Measurements from ENCODE around the gene NIPBL.
"Not testable (repeated sequence)": the region's sequence is repeated elsewhere in the genome, so short reads cannot be mapped to it uniquely, and the experiment has no call there.

The NIPBL gene

DNA sequence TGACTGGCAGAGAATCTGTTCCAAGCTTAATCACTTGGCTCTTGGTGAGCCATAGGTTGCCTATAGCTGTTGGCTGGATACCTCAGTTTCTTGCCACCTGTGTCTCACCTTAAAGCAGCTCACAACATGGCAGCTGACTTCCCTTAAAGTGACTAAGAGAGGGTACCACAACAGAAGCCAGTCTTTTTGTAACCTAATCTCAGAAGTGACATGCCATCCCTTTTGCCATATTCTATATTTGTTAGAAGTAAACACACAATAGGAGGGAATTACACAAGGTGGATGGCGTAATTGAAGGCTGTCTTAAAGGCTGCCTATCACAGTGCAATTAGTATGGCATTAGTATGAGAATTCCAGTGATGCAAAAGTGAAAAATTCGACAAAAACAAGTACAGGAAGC, 28.1 kb downstream of the NIPBL start:
- no peak for DNase-seq (ENCODE audit: low spot score)

GRCh38 chr5:36908544-36909260, 32.1 kb downstream of the NIPBL start:
- DNase-seq (ENCODE audit: low spot score), result no peak

DNA sequence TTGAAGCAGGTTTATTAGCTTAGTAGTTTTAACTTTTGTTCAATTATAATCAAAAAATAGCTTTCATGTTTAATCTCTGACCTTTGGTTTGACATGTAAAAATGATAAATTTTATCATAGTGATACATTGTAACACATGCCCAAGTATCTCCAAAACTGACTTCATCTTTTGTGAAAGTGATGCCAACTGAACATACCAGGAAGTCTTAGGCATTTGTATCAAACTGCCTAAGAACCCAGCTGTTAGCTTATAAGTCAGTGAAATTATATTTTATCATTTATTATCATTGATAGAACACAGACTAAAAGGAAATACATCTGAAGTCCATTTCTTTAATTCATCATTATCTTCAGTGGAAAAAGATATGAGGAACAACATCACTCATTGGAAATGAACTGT, 39.1 kb downstream of the NIPBL start:
- peak; percentile 30 for DNase-seq (ENCODE audit: low spot score)

GRCh38 chr5:36916614-36917013, 40.0 kb downstream of the NIPBL start:
- DNase-seq (ENCODE audit: low spot score), result not testable (repeated sequence)

DNA sequence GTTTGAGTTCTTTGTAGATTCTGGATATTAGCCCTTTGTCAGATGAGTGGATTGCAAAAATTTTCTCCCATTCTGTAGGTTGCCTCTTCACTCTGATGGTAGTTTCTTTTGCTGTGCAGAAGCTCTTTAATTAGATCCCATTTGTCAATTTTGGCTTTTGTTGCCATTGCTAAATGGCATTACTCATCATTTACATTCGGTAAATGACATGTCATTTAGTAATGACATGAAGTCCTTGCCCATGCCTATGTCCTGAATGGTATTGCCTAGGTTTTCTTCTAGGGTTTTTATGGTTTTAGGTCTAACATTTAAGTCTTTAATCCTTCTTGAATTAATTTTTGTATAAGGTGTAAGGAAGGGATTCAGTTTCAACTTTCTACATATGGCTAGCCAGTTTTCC, 40.8 kb downstream of the NIPBL start:
- DNase-seq (ENCODE audit: low spot score), result not testable (repeated sequence)

GRCh38 chr5:36919238-36919637, 42.7 kb downstream of the NIPBL start:
- no peak for DNase-seq (ENCODE audit: low spot score)

- no peak for DNase-seq (ENCODE audit: low spot score)
Observed at GRCh38 chr5:36919650-36920049, 43.1 kb downstream of the NIPBL start.

DNA sequence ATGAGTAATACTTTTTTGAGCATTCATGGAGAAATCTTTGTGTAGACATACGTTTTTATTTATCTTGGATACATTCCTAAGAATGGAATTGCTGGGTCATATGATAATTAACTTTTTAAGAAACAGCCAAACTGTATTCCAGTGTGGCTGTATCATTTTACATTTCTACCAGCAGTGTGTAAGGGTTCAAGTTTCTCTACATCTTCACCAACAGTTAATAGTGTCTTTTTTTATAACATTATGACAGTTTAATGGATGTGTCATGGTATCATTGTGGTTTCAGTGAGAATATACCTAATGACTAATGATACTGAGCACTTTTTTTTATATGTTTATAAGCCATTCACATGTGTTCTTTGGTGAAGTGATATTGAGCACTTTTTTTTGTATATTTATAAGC, 52.4 kb downstream of the NIPBL start:
- DNase-seq (ENCODE audit: low spot score), result peak; percentile 13

- DNase-seq (ENCODE audit: low spot score), result no peak
Observed at GRCh38 chr5:36929438-36929837, 52.9 kb downstream of the NIPBL start.

DNA sequence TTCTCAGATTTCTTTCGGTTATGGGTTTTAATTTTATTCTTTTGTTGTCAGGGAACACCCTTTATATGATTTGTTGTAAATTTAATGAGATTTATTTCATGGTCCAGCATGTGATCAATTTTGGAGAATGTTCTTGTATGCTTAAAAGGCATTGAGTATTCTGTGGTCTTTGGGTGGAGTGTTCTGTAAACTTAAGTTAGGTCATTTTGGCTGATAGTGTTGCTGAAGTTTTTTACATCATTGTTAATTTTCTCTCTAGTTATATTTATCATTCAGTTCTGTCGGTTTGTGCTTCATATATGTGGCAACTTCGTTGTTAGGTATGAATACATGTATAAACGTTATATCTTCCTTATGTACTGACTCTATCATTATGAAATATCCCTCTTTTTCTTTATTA, 55.5 kb downstream of the NIPBL start:
- DNase-seq (ENCODE audit: low spot score), result no peak

- DNase-seq (ENCODE audit: low spot score), result no peak
Observed at GRCh38 chr5:36932699-36933098, 56.1 kb downstream of the NIPBL start.

GRCh38 chr5:36934740-36935356, 58.3 kb downstream of the NIPBL start:
- no peak for DNase-seq (ENCODE audit: low spot score)

- DNase-seq (ENCODE audit: low spot score), result no peak
Observed at GRCh38 chr5:36935805-36936204, 59.2 kb downstream of the NIPBL start.

- no peak for DNase-seq (ENCODE audit: low spot score)
Observed at GRCh38 chr5:36936309-36936708, 59.7 kb downstream of the NIPBL start.

DNA sequence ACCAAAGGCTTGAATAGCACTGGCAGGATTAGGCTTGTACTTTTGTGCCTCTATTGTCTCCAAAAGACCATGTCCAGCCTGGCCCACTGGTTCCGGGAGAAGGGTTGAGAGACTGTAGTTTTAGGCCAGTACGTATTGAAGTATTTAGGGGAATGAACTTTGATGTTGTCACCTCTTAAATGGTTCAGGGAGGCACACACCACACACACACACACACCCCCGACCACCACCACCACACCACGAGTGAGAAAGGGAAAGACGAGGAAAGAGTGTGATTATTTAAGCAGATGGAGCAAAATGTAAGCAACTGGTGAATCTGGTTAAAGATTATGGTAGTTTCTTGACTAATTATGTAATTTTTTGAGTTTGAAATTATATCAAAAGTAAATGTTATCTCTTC, 61.6 kb downstream of the NIPBL start:
- no peak for DNase-seq (ENCODE audit: low spot score)

DNA sequence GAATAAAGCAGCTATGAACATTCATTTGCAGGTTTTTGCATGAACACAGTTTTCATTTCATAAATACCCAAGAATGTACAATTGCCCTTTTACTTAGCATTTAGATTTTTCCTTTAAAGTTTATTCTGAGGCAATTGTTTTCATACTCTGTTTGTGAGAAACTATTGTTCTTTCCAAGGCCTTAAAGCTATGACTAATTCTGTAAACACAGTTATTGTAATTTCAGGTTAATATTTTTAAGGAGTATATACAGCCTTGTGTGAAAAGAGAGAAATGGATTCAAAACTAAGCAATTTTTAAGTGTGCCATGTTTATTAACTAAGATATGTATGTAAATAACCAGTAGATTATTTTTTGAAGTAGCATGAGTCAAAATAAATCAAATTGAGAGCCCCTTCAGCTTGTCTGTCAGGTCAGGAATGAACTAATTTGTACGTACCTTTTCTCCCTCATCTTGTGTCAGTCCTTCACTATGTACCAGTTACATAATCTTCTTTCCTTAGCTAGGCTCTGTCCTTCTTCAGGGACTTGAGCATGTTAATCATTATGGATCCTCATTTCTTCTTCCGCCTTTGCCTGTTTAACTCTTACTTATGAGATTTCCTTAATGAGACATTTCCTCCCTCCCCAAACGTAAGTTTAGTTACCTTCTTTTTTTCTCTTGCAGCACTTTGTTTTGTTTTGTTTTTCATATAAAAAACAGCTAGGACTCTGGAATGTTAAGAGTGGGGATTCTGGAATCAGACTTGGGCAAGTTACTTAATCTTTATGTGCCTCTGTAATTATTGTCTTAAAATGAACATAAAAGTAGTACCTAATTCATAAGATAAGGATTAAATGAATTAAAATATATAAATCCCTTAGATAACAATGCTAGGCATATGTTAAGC, 63.6 kb downstream of the NIPBL start:
- no peak for DNase-seq (ENCODE audit: low spot score)

DNA sequence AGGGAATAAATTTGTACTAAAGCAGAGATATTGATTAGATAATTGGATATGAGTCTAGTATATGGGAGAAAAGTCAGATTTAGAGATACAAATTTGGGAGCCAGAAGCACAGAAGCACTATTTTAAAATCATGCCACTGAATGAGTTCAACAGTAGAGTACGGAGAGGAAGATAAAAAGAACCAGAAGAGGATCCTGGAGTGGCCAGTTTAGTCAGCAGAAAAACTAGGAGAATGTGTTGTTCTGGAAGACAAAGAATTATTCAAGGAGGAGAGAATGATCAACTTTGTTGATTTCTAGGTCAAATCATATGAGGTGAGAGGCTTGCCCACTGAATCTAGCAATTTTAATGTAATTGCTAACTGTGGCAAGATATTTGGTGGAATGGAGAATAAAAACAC, 67.0 kb downstream of the NIPBL start:
- no peak for DNase-seq (ENCODE audit: low spot score)

DNA sequence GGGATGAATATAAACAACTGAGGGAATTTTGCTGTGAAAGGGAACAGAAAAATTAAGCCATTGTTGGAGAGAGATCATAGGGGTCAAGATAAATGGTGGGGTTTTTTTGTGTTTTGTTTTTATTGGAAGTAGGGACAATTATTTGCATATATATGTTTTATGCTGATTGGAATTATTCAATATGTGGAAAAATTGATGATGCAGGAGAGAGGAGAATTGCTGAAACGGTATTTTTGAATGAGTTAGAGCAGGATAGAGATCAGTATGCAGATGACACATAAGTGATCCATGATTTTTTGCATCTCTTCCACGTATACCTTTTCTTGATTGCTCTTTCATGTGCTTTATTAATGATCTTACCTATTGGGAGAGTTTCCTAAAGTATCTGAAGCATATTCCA, 67.5 kb downstream of the NIPBL start:
- DNase-seq (ENCODE audit: low spot score), result no peak

- peak; percentile 19 for DNase-seq (ENCODE audit: low spot score)
Observed at GRCh38 chr5:36944607-36945225, 68.1 kb downstream of the NIPBL start.

DNA sequence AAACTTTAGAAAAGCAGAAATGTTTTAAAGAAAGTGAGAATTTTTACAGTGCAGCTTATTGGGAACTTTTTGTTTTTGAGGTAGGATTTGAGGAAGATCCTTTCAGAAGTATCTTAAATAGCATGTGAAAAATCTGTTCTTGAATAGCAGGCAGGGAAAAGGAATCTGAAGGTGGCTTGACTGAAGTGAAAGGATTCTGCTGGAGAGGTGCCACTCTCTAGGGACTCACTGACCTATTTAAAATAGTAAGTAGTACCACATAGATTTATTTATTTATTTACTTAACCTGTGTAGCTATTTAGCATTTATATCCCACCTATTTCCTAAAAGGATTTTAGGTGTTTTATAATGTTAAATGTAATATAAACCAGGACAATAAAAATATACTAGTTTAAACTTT, 69.1 kb downstream of the NIPBL start:
- no peak for DNase-seq (ENCODE audit: low spot score)

DNA sequence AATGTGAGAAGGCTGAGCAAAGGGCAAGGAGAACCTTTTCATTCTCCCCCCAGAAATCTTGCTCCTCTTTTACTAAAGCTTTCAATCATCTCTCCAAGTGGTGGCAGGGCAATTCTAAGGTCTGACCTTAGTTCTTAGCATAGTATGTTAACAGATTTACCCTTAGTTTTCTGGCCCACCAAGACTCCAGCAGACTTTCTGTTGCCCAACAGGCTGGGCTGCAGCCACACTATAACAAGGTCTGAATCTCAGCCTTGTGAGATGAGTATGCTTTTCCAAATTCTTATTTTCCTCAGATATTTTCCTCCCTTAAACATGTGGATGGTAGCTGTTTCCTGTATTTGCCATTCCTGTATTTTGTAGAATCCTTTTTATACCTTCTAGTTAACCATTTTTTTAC, 69.5 kb downstream of the NIPBL start:
- peak; percentile 3 for DNase-seq (ENCODE audit: low spot score)

- DNase-seq (ENCODE audit: low spot score), result peak; percentile 30
Observed at GRCh38 chr5:36948041-36948440, 71.5 kb downstream of the NIPBL start.

DNA sequence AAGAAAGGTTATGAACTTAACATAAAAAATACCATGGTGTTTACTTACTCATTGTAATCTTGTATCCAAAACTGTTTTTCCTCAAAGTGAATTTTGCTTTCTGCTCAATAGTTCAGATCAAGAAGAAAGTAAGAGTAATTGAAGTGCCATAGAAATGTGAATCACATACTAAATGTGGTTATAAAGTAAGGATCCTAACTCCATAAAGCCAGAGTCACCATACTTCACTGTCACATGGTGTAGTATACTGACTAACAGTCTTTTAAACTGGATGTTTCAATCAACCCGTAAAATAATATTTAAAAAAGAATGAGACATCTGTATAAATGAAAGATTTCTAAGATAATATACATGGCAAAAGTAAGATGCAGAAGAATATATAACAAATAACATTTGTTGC, 72.1 kb downstream of the NIPBL start:
- DNase-seq (ENCODE audit: low spot score), result no peak

Measured in GM03348 (cell line).